Measurements from ENCODE around the gene MYOZ2. TPM values are rescaled to one million over a fixed set of nuclear protein-coding genes. Genes with fewer than 3 reads are reported as not detected.
A peak's percentile ranks its signal among the peaks of the same experiment; 100 is the strongest.
"Not testable (repeated sequence)": the region's sequence is repeated elsewhere in the genome, so short reads cannot be mapped to it uniquely, and the experiment has no call there.

Gene MYOZ2
- total and polyA plus RNA-seq, 8 donors = 0.06 to 0.43 (median 0.20) TPM; not detected in 4

DNA sequence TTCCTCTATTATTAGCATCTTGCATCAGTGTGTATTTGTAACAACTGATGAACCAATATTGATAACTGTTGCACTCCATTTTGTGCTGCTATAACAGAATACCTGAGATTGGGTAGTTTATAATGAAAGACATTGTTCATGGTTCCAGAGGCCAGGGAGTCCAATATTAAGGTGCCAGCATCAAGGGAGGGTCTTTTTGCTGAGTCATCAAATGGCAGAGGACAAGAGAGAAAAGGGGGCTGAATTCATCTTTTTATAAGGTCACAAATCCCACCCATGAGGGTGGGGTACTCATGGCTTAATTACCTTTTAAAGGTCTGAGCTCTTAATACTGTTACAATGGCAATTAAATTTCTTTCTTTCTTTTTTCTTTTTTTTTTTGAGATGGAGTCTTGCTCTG, 7.2 kb downstream of the MYOZ2 start:
- H3K36me3 ChIP-seq = no peaks in the 10 kb centered on the region
- H3K27me3 ChIP-seq = no peaks in the 10 kb centered on the region
- FAIRE-seq (no peak), DNase-seq (no peak), ATAC-seq (no peak)
- H3K4me3 ChIP-seq = no peak overlapping the region
- TF ChIP-seq, protein P1, sequence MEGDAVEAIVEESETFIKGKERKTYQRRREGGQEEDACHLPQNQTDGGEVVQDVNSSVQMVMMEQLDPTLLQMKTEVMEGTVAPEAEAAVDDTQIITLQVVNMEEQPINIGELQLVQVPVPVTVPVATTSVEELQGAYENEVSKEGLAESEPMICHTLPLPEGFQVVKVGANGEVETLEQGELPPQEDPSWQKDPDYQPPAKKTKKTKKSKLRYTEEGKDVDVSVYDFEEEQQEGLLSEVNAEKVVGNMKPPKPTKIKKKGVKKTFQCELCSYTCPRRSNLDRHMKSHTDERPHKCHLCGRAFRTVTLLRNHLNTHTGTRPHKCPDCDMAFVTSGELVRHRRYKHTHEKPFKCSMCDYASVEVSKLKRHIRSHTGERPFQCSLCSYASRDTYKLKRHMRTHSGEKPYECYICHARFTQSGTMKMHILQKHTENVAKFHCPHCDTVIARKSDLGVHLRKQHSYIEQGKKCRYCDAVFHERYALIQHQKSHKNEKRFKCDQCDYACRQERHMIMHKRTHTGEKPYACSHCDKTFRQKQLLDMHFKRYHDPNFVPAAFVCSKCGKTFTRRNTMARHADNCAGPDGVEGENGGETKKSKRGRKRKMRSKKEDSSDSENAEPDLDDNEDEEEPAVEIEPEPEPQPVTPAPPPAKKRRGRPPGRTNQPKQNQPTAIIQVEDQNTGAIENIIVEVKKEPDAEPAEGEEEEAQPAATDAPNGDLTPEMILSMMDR (IDR thresholded peaks at IDR 0.05) = no peak
- H3K4me1 ChIP-seq = peaks cover 3 to 22% (median 15%) of the 10 kb centered on the region in 3 donors
- intact Hi-C loops (cut with DNase I) = no loop called here
- no peaks in the 10 kb centered on the region for H3K9me3 ChIP-seq
- no peak overlapping the region for H3K27ac ChIP-seq

DNA sequence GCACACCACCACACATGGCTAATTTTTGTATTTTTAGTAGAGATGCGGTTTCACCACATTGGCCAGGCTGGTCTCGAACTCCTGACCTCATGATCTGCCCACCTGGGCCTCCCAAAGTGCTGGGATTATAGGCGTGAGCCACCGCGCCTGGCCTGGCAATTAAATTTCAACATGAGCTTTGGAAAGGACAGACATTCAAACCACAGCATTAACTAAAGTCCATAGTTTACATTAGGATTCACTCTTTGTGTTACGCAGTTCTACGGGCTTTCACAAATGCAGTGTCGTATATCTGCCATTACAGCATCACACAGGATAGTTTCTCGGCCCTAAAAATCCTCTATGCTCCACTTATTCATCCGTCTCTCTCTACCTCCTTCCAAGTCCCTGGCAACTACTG, 7.7 kb downstream of the MYOZ2 start:
- H3K4me3 ChIP-seq; H3K9me3 ChIP-seq; DNase-seq; ATAC-seq; H3K27ac ChIP-seq; intact Hi-C loops (cut with DNase I); H3K27me3 ChIP-seq; FAIRE-seq; H3K36me3 ChIP-seq: not testable (repeated sequence)
- 96 to 98% methylated on average over 10 of the region's 10 CpGs for WGBS, 2 donors
- H3K4me1 ChIP-seq = peaks cover 3 to 22% (median 15%) of the 10 kb centered on the region in 3 donors

DNA sequence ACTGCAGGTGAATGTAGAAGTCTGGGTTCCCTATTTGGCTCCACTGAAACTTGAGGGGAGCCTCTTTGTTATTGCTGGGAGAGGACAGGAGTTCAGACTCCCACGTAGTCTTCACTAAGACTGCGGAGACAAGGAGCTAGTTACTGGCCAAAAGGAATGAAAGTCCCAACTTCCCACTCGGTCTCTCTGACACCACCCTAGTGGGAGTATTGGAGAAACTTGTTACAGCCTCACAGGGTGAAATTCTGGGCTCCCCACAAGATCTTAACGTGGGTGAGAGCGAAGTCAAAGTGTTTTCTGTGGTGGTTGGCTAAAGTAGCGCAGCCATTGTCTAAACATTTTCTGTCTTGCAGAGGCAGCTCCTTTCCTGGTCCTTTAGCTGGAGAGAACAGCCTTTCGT, 13.5 kb downstream of the MYOZ2 start:
- ATAC-seq = peak; percentile 29 to 57 (median 50)
- no peaks in the 10 kb centered on the region for H3K27me3 ChIP-seq
- intact Hi-C loops (cut with DNase I) = no loop called here
- no peaks in the 10 kb centered on the region for H3K36me3 ChIP-seq
- 41 to 55% methylated on average over 7 of the region's 7 CpGs for WGBS, 2 donors
- TF ChIP-seq, protein P1 (IDR thresholded peaks at IDR 0.05) = no peak
- H3K27ac ChIP-seq = peak overlapping the region in 1 of 4 donors; percentile 38
- no peaks in the 10 kb centered on the region for H3K9me3 ChIP-seq
- no peak for DNase-seq
- H3K4me3 ChIP-seq = peak overlapping the region in 2 of 4 donors; percentile 3 to 13
- peaks cover 6 to 7% (median 6%) of the 10 kb centered on the region in 3 donors for H3K4me1 ChIP-seq
- FAIRE-seq = no peak

DNA sequence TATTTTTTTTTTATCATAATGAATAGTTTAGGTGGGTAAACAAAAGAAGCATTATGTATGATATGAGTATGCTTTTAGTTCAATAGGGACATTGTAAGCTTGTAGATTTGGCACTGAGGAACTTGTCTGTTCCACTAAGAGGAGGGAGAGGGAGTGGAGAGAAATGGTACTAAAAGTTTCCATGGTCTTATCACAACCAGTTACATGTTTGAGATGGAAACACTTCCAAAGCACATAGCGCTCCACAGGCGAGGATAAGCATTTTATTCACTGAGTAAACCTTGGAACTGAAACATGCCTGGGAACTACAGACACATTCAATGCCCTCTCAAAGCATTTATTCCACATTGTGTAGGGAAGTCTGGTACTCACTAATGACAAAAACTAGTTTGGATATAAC, 15.5 kb downstream of the MYOZ2 start:
- Histone ChIP-seq H3K36me3 (no peaks in the 10 kb centered on the region), H3K9me3 (no peaks in the 10 kb centered on the region), H3K27me3 (no peaks in the 10 kb centered on the region), H3K4me3 (no peak overlapping the region), H3K27ac (no peak overlapping the region), H3K4me1 (peaks cover 6 to 7% (median 6%) of the 10 kb centered on the region in 3 donors)
- TF ChIP-seq, protein P1 (IDR thresholded peaks at IDR 0.05) = no peak
- FAIRE-seq (no peak), DNase-seq (peak in 2 of 6 donors; percentile 17 to 41), ATAC-seq (peak; percentile 90 to 97 (median 96))
- WGBS, 2 donors = 26 to 35% methylated on average over 2 of the region's 2 CpGs
- intact Hi-C loops (cut with DNase I) = no loop called here

DNA sequence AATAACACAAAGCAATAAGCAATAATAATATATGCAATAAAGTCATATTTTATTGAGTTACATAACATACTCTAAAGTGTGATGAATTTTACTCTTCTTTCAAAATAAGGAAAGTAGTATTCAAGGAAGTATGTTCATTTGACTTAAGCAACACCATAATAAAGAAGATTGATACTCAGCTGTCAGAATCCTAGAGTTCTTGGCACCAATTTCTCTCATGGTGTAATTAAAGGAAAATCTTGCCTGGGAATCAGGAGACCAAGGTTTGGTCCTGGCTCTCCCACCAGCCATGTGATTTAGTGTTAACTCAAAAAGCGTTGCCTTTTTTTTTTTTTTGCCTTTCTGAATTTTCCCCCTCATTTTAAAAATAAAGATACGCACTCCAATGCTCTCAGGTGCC, 17.1 kb downstream of the MYOZ2 start:
- no peak for FAIRE-seq
- no peak for DNase-seq
- intact Hi-C loops (cut with DNase I) = no loop called here

More for the DNA sequence above, 17.1 kb downstream of the MYOZ2 start:
- 92 to 96% methylated on average over 2 of the region's 2 CpGs for WGBS, 2 donors
- no peaks in the 10 kb centered on the region for H3K9me3 ChIP-seq
- no peak overlapping the region for H3K27ac ChIP-seq
- no peaks in the 10 kb centered on the region for H3K36me3 ChIP-seq
- no peaks in the 10 kb centered on the region for H3K27me3 ChIP-seq
- no peak overlapping the region for H3K4me3 ChIP-seq
- TF ChIP-seq, protein P1 (IDR thresholded peaks at IDR 0.05) = no peak
- ATAC-seq = no peak
- H3K4me1 ChIP-seq = peaks cover 6 to 7% (median 6%) of the 10 kb centered on the region in 3 donors

Data from pancreas (tissue), 10 donors.